K562 (cell line): ENCODE measurements around the gene PRAMEF11. TPM values are rescaled to one million over a fixed set of nuclear protein-coding genes. Genes with fewer than 3 reads are reported as not detected.

Source experiments
- ATAC-seq: fragments of 200-7000 bp; cut with Tn5 transposase; 3 replicates; pipeline ENCODE4 v1.9.1; 2020; ENCODE audit warnings: moderate library complexity
- BruUV-seq: library from RNA; stranded (reverse); fragments of 400-500 nt; replicated peaks from 2 replicates; lab custom pipeline; 2021; lab: Mats Ljungman, UMichigan
- CTCF ChIA-PET: fragments of 300-600 bp; formaldehyde crosslinking; extraction: SDS; loops from one replicate; lab custom pipeline; 2021; ENCODE audit warnings: low intra/inter-chr PET ratio; lab: Yijun Ruan, JAX
- POLR2A ChIA-PET: fragments of 300-600, 350-650 bp; sonication (Branson Sonifier 250); formaldehyde crosslinking; extraction: SDS; loops from one replicate; lab custom pipeline; 2021; ENCODE audit warnings: antibody characterized with exemption, inconsistent platforms; lab: Yijun Ruan, JAX
- DNase-seq, 4 experiments: peaks; one replicate each; pipeline versions ENCODE4 v3.0.0 to v3.0.0-alpha.2; 2011 to 2018; ENCODE audit warnings: low spot score in 3 of 4, mixed read lengths in 3 of 4; ENCODE audit errors: extremely low read depth in 1 of 4
- FAIRE-seq: peaks from 2 replicates; lab custom pipeline; 2011; peaks lifted over from hg19 to GRCh38; lab: Jason Lieb, UNC
- H2AFZ ChIP-seq: 2 replicates; pipeline ENCODE4 v1.6.0; 2011; ENCODE audit warnings: low read depth, low read length, control low read depth, inconsistent platforms
- H3K27ac ChIP-seq: fragments of 200-600 bp; 3 replicates; pipeline ENCODE4 v1.8.0; 2011; ENCODE audit warnings: low read depth, mild to moderate bottlenecking, control low read depth, inconsistent platforms, low read length, moderate library complexity, mixed read lengths; ENCODE audit errors: extremely low read depth
- H3K27me3 ChIP-seq, 2 experiments: fragments of 300-600 bp in 1 of 2; 2 replicates in 1 of 2; 3 replicates in 1 of 2; pipeline versions ENCODE4 v1.6.0 to v1.8.0; 2011; ENCODE audit warnings: inconsistent platforms in 2 of 2, low read length in 2 of 2, mild to moderate bottlenecking in 1 of 2, mixed read lengths in 1 of 2, moderate library complexity in 1 of 2; ENCODE audit not compliant: control insufficient read depth in 2 of 2, insufficient read depth in 2 of 2
- H3K36me3 ChIP-seq: fragments of 300-600 bp; 3 replicates; pipeline ENCODE4 v1.8.0; 2011; ENCODE audit warnings: mild to moderate bottlenecking, low read length, inconsistent platforms; ENCODE audit not compliant: control insufficient read depth, insufficient read depth
- H3K4me1 ChIP-seq, 2 experiments: fragments of 200-600 bp in 1 of 2; replicated peaks in 1 of 2; 2 replicates in 1 of 2; 3 replicates in 1 of 2; pipeline versions ENCODE4 v1.5.1 to v1.8.0; 2011; ENCODE audit warnings: inconsistent platforms in 2 of 2, low read length in 2 of 2, mild to moderate bottlenecking in 1 of 2, mixed read lengths in 1 of 2, moderate library complexity in 1 of 2; ENCODE audit not compliant: control insufficient read depth in 2 of 2, insufficient read depth in 2 of 2
- H3K4me2 ChIP-seq: 2 replicates; pipeline ENCODE4 v1.6.1; 2011; ENCODE audit warnings: low read length, control low read depth, inconsistent platforms, mixed read lengths; ENCODE audit not compliant: insufficient read depth
- H3K4me3 ChIP-seq: fragments of 200-600 bp; sonication (generic), shearing (Covaris generic); 2 replicates; pipeline ENCODE4 v1.5.1; 2016; ENCODE audit warnings: control low read depth, inconsistent platforms
- H3K79me2 ChIP-seq: fragments of 200-600 bp; 3 replicates; pipeline ENCODE4 v1.8.0; 2011; ENCODE audit warnings: low read length, inconsistent platforms; ENCODE audit not compliant: control insufficient read depth, insufficient read depth
- H3K9ac ChIP-seq, 2 experiments: 2 replicates each; pipeline versions ENCODE4 v1.6.0 to v1.6.1; 2011; ENCODE audit warnings: low read depth in 2 of 2, low read length in 2 of 2, control low read depth in 1 of 2, inconsistent platforms in 1 of 2, mild to moderate bottlenecking in 1 of 2, mixed read lengths in 1 of 2; ENCODE audit not compliant: insufficient read depth in 1 of 2
- H3K9me1 ChIP-seq: one replicate; pipeline ENCODE4 v1.6.0; 2011; ENCODE audit warnings: inconsistent platforms, mild to moderate bottlenecking, low read length, moderate library complexity; ENCODE audit not compliant: control insufficient read depth, insufficient read depth
- H3K9me3 ChIP-seq: replicated peaks from 2 replicates; pipeline ENCODE4 v1.5.1; 2011; ENCODE audit warnings: low read depth, low read length, inconsistent platforms; ENCODE audit not compliant: control insufficient read depth, insufficient read depth
- H4K20me1 ChIP-seq: replicated peaks from 2 replicates; pipeline ENCODE4 v1.6.1; 2011; ENCODE audit warnings: low read length, inconsistent platforms, mixed read lengths; ENCODE audit not compliant: control insufficient read depth, insufficient read depth
- ARID3A ChIP-seq: IDR thresholded peaks from 2 replicates; pipeline ENCODE4 v1.6.1; 2012; ENCODE audit warnings: low read depth, low read length, improper control_type of control experiment, borderline replicate concordance
- CSDE1 ChIP-seq, 2 experiments: fragments of 450-650 bp; IDR thresholded peaks; 2 replicates each; pipeline ENCODE4 v1.6.1; 2016; ENCODE audit warnings: mild to moderate bottlenecking in 1 of 2
- HDAC2 ChIP-seq: fragments of 450-650 bp; IDR thresholded peaks from 2 replicates; pipeline ENCODE4 v1.6.1; 2016; ENCODE audit warnings: mild to moderate bottlenecking
- KAT8 ChIP-seq: fragments of 450-650 bp; IDR thresholded peaks from 2 replicates; pipeline ENCODE4 v1.6.1; 2016; ENCODE audit warnings: low read depth, mild to moderate bottlenecking
- RBBP5 ChIP-seq: fragments of 200-600 bp; sonication (generic); IDR thresholded peaks from 2 replicates; pipeline ENCODE4 v1.6.1; 2012; ENCODE audit warnings: borderline replicate concordance, mild to moderate bottlenecking, low read length, control low read depth, inconsistent platforms; ENCODE audit not compliant: insufficient read depth, poor library complexity, severe bottlenecking
- SMAD1 ChIP-seq: fragments of 150-350 bp; IDR thresholded peaks from 2 replicates; pipeline ENCODE4 v1.6.1; 2014; ENCODE audit warnings: low read length, low read depth; ENCODE audit not compliant: partially characterized antibody
- SMAD2 ChIP-seq: fragments of 150-350 bp; IDR thresholded peaks from 2 replicates; pipeline ENCODE4 v1.6.1; 2014; ENCODE audit warnings: low read depth, mild to moderate bottlenecking, low read length
- SP2 ChIP-seq: IDR thresholded peaks from 2 replicates; pipeline ENCODE4 v1.6.1; 2011; ENCODE audit warnings: mild to moderate bottlenecking, low read depth, low read length, moderate library complexity; ENCODE audit not compliant: poor library complexity, severe bottlenecking; ENCODE audit errors: extremely low read depth
- TBL1XR1 ChIP-seq, 2 experiments: IDR thresholded peaks; 2 replicates each; pipeline ENCODE4 v1.6.1; 2012; ENCODE audit warnings: improper control_type of control experiment in 2 of 2, low read length in 2 of 2, mild to moderate bottlenecking in 1 of 2
- YBX1 ChIP-seq: fragments of 450-650 bp; IDR thresholded peaks from 2 replicates; pipeline ENCODE4 v1.7.1; 2016; ENCODE audit warnings: mild to moderate bottlenecking
- ZNF143 ChIP-seq: sonication (generic); formaldehyde crosslinking; IDR thresholded peaks from 2 replicates; pipeline ENCODE4 v1.9.0; 2022; ENCODE audit warnings: mild to moderate bottlenecking, missing genetic modification reagents
- ZNF436 ChIP-seq: fragments of 250-450, 450-650 bp; sonication (Bioruptor Pico); formaldehyde crosslinking; IDR thresholded peaks from 2 replicates; pipeline ENCODE4 v1.7.0; 2020; ENCODE audit warnings: mild to moderate bottlenecking
- ZNF444 ChIP-seq: fragments of 250-450 bp; sonication (Bioruptor Pico); IDR thresholded peaks from 2 replicates; pipeline ENCODE4 v1.4.0; 2020; ENCODE audit warnings: mild to moderate bottlenecking, moderate library complexity
- WGBS: fragments of 100-300 bp; shearing (Covaris generic); methylation state at CpG from one replicate; pipeline ENCODE4 v1.1.6; 2016; ENCODE audit warnings: low coverage, mixed read lengths; ENCODE audit not compliant: insufficient coverage; ENCODE audit errors: missing lambda C conversion rate; 5-methylcytosine and 5-hydroxymethylcytosine counted together
- in situ Hi-C: fragments of 300-500 bp; cut with MboI; formaldehyde crosslinking; loops from 4 replicates; pipeline ENCODE4 v1.15.0; 2018; ENCODE audit warnings: inconsistent platforms, mixed read lengths
- intact Hi-C: fragments of 100-400 bp; cut with micrococcal nuclease; formaldehyde crosslinking; loops from 2 replicates; pipeline ENCODE4 v1.14.2; 2022
- polyA plus RNA-seq, 8 experiments: library from polyadenylated mRNA; depleted of rRNA in 4 of 8; stranded (reverse) in 5 of 8; unstranded in 3 of 8; fragments of >200 nt; fragmentation: Nextera tagmentation in 2 of 8; fragmentation: Illumina TruSeq in 1 of 8; extraction: Ambion mirVana in 2 of 8; extraction: Trizol in 1 of 8; gene quantifications; 2 replicates each; pipeline versions ENCODE4 v1.2.1 to v1.2.3, GENCODE V29; 2011 to 2014; ENCODE audit warnings: inconsistent platforms in 1 of 8, missing spikeins in 1 of 8
- total RNA-seq, 7 experiments: library from RNA; depleted of rRNA in 6 of 7; stranded (reverse); fragments of >200 nt in 6 of 7; fragmentation: Illumina TruSeq in 2 of 7; extraction: Trizol in 2 of 7; gene quantifications; 2 replicates each; pipeline versions ENCODE4 v1.2.1 to v1.2.3, GENCODE V29; 2011 to 2021; ENCODE audit warnings: low replicate concordance in 1 of 7
- TF ChIP-seq, protein P1 (sequence below): fragments of 250-450 bp; sonication (Bioruptor Pico); IDR thresholded peaks from 2 replicates; pipeline ENCODE4 v1.5.0; 2021
- TF ChIP-seq, protein P2 (sequence below), 2 experiments: fragments of 200-800 bp in 1 of 2; sonication (Bioruptor generic) in 1 of 2; sonication (generic) in 1 of 2; formaldehyde crosslinking in 1 of 2; IDR thresholded peaks in 1 of 2; conservative IDR thresholded peaks in 1 of 2; 2 replicates each; pipeline versions ENCODE4 v1.5.0 to v1.6.1; 2016 to 2020; ENCODE audit warnings: missing compliant biosample characterization in 1 of 2, missing genetic modification characterization in 1 of 2, missing genetic modification reagents in 1 of 2

The PRAMEF11 gene
- total and polyA plus RNA-seq, 9 of the 15 experiments (the other 6 are each of a cell fraction or from before 2014, with no cell fraction given) = not detected

DNA sequence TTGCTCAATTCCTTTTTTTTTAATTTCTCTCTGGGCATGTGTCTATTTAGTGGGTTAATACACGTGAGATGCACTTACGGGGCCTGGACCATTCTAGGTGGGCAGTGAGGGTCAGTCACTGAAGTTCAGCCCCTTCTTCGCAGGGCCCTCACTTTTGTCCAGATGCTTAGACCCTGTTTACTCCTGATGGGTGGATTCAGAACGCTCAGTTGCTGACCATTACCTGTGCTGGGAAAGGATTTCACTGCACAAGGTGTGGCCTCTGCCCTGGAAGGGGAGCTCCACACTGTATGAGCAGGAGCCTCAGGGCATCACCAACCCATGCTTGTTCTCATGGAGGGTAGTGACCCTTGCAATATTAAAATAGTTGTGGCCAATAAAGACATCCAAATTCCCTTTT lies 53.1 kb downstream of the PRAMEF11 start:
- ATAC-seq = no peak
- no TSS peak for BruUV-seq
- no peak for TF ChIP-seq YBX1
- TF ChIP-seq, protein P1, sequence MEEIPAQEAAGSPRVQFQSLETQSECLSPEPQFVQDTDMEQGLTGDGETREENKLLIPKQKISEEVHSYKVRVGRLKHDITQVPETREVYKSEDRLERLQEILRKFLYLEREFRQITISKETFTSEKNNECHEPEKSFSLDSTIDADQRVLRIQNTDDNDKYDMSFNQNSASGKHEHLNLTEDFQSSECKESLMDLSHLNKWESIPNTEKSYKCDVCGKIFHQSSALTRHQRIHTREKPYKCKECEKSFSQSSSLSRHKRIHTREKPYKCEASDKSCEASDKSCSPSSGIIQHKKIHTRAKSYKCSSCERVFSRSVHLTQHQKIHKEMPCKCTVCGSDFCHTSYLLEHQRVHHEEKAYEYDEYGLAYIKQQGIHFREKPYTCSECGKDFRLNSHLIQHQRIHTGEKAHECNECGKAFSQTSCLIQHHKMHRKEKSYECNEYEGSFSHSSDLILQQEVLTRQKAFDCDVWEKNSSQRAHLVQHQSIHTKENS (CRISPR knock-in tag) = no peak
- TF ChIP-seq, protein P2, sequence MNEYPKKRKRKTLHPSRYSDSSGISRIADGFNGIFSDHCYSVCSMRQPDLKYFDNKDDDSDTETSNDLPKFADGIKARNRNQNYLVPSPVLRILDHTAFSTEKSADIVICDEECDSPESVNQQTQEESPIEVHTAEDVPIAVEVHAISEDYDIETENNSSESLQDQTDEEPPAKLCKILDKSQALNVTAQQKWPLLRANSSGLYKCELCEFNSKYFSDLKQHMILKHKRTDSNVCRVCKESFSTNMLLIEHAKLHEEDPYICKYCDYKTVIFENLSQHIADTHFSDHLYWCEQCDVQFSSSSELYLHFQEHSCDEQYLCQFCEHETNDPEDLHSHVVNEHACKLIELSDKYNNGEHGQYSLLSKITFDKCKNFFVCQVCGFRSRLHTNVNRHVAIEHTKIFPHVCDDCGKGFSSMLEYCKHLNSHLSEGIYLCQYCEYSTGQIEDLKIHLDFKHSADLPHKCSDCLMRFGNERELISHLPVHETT (CRISPR knock-in tag; conservative IDR thresholded peaks at IDR 0.05 in 1 of 2, IDR thresholded peaks at IDR 0.05 in 1 of 2) = no peak
- no peak for TF ChIP-seq HDAC2
- TF ChIP-seq TBL1XR1 (IDR thresholded peaks at IDR 0.05; ENCODE audit: low read length in 2 of 2) = no peak
- TF ChIP-seq CSDE1 (IDR thresholded peaks at IDR 0.05) = no peak
- TF ChIP-seq ZNF143 (CRISPR knock-in tag) = no peak
- TF ChIP-seq ARID3A = no peak
- TF ChIP-seq SMAD2 = no peak
- TF ChIP-seq RBBP5 = no peak
- no peak for TF ChIP-seq ZNF444 (CRISPR knock-in tag)
- TF ChIP-seq SP2 = no peak
- no peak for TF ChIP-seq ZNF436 (CRISPR knock-in tag)
- TF ChIP-seq KAT8 = no peak
- TF ChIP-seq SMAD1 = no peak
- Histone ChIP-seq H3K9ac (no peak overlapping the region), H3K4me3 (no peak overlapping the region), H3K36me3 (no peaks in the 10 kb centered on the region), H3K9me3 (no peaks in the 10 kb centered on the region), H3K9me1 (no peaks in the 10 kb centered on the region), H3K27ac (no peak overlapping the region), H3K27me3 (peaks cover 15 to 42% of the 10 kb centered on the region in 2 experiments; a peak in 4 of 5 replicates), H3K79me2 (no peaks in the 10 kb centered on the region), H4K20me1 (no peaks in the 10 kb centered on the region), H2AFZ (no peak overlapping the region), H3K4me2 (no peak overlapping the region), H3K4me1 (no peaks in the 10 kb centered on the region)
- no peak for FAIRE-seq
- intact Hi-C loops (loop anchor here (10.0 kb wide), 3 partner anchors 113 to 653 kb away; no protein-coding TSS in a partner anchor), in situ Hi-C loops (loop anchor here (10.0 kb wide), 1 partner anchor 463 kb away; no protein-coding TSS in a partner anchor)
- CTCF ChIA-PET = no interaction called here
- 0% methylated on average over 4 of the region's 4 CpGs for WGBS
- POLR2A ChIA-PET = interaction anchor here (0.6 kb wide), 1 partner anchor 1071 kb away, joined by 3 read pairs; no protein-coding TSS in a partner anchor
- DNase-seq = no peak
